Sigmoid colon (tissue), 7 donors: Measurements from ENCODE around the gene NR6A1. TPM values are rescaled to one million over a fixed set of nuclear protein-coding genes. Genes with fewer than 3 reads are reported as not detected.

Experiments used
- DNase-seq: peaks from one replicate; pipeline ENCODE4 v3.0.0-alpha.2; 2019
- H3K27ac ChIP-seq, 4 donors: fragments of 200-600 bp; sonication (generic); one replicate each; pipeline ENCODE4 v1.5.1; 2016 to 2019; ENCODE audit warnings: mild to moderate bottlenecking in 1 of 4
- H3K27me3 ChIP-seq, 3 donors: fragments of 200-600 bp; sonication (generic); one replicate each; pipeline ENCODE4 v1.5.1; 2019; ENCODE audit warnings: mild to moderate bottlenecking in 1 of 3
- H3K36me3 ChIP-seq, 4 donors: fragments of 200-600 bp; sonication (generic); one replicate each; pipeline ENCODE4 v1.5.1; 2016 to 2019
- H3K4me1 ChIP-seq, 4 donors: fragments of 200-600 bp; sonication (generic); one replicate each; pipeline ENCODE4 v1.5.1; 2017 to 2019
- H3K4me3 ChIP-seq, 4 donors: fragments of 200-600 bp; sonication (generic); one replicate each; pipeline ENCODE4 v1.5.1; 2017 to 2019; ENCODE audit warnings: mild to moderate bottlenecking in 2 of 4, moderate library complexity in 1 of 4
- H3K9me3 ChIP-seq, 4 donors: fragments of 200-600 bp in 3 of 4; sonication (generic) in 3 of 4; one replicate each; pipeline versions ENCODE4 v1.5.1 to v1.6.1; 2013 to 2019
- CTCF ChIP-seq, 4 experiments: fragments of 450-650 bp in 3 of 4; fragments of 200-600 bp in 1 of 4; IDR thresholded peaks; one replicate each; pipeline ENCODE4 v1.5.1; 2016 to 2019; ENCODE audit warnings: antibody characterized with exemption in 4 of 4, mild to moderate bottlenecking in 3 of 4, moderate library complexity in 2 of 4
- EP300 ChIP-seq, 4 donors: sonication (generic); formaldehyde crosslinking; IDR thresholded peaks; one replicate each; pipeline ENCODE4 v1.6.1; 2017; ENCODE audit warnings: antibody characterized with exemption in 4 of 4
- POLR2A ChIP-seq, 2 donors: fragments of 450-650 bp; IDR thresholded peaks; one replicate each; pipeline ENCODE4 v1.6.1; 2016; ENCODE audit warnings: antibody characterized with exemption in 2 of 2, mild to moderate bottlenecking in 2 of 2, moderate library complexity in 2 of 2
- POLR2AphosphoS5 ChIP-seq, 4 donors: sonication (generic); formaldehyde crosslinking; IDR thresholded peaks; one replicate each; pipeline ENCODE4 v1.6.1; 2017; ENCODE audit warnings: antibody characterized with exemption in 4 of 4
- WGBS, 2 donors: extraction: QIAGEN DNeasy Blood & Tissue Kit; methylation state at CpG; one replicate each; pipeline ENCODE4 v1.1.7; 2013; 5-methylcytosine and 5-hydroxymethylcytosine counted together
- intact Hi-C: fragments of 100-400 bp; cut with DNase I; formaldehyde crosslinking; loops from one replicate; pipeline ENCODE4 v1.15.1; 2023
- polyA plus RNA-seq, 3 donors: library from polyadenylated mRNA; stranded (reverse); fragments of 200-250 nt; gene quantifications; one replicate each; pipeline ENCODE4 v1.2.3, GENCODE V29; 2013
- total RNA-seq, 4 donors: library from RNA; depleted of rRNA; stranded (reverse); fragments of >200 nt; gene quantifications; one replicate each; pipeline ENCODE4 v1.1.0, GENCODE V29; 2016
- donor health status: healthy with polysubstance abuse.
- donor health status: Bipolar disorder and iron deficiency.
- donor health status: healthy.

Gene NR6A1
- total and polyA plus RNA-seq, 7 donors: 0.60 to 3.0 (median 1.8) TPM

GRCh38 chr9:124790801-124791505 is 19.8 kb upstream of the NR6A1 start:
- Histone ChIP-seq H3K9me3 (no peaks in the 10 kb centered on the region), H3K27ac (no peak overlapping the region), H3K4me3 (no peak overlapping the region), H3K27me3 (no peaks in the 10 kb centered on the region), H3K36me3 (peaks cover 0 to 33% (median 6%) of the 10 kb centered on the region in 4 donors), H3K4me1 (peaks cover 0 to 11% (median 4%) of the 10 kb centered on the region in 4 donors)
- 79 to 85% methylated on average over 5 of the region's 5 CpGs for WGBS, 2 donors
- DNase-seq: peak; percentile 49
- intact Hi-C loops: no loop called here
- TF ChIP-seq EP300 (IDR thresholded peaks at IDR 0.05) (no peak), POLR2A (IDR thresholded peaks at IDR 0.05) (no peak), CTCF (IDR thresholded peaks at IDR 0.05) (no peak), POLR2AphosphoS5 (IDR thresholded peaks at IDR 0.05) (no peak)

GRCh38 chr9:124790301-124790700 is 19.2 kb upstream of the NR6A1 start:
- DNase-seq: peak; percentile 21
- Histone ChIP-seq H3K27ac (no peak overlapping the region), H3K4me3 (no peak overlapping the region), H3K4me1 (peaks cover 0 to 8% (median 0%) of the 10 kb centered on the region in 4 donors), H3K36me3 (peaks cover 0 to 33% (median 6%) of the 10 kb centered on the region in 4 donors), H3K27me3 (no peaks in the 10 kb centered on the region), H3K9me3 (no peaks in the 10 kb centered on the region)
- intact Hi-C loops: no loop called here
- WGBS, 2 donors: 90 to 93% methylated on average over 8 of the region's 8 CpGs
- TF ChIP-seq POLR2A (IDR thresholded peaks at IDR 0.05): no peak
- no peak for TF ChIP-seq EP300 (IDR thresholded peaks at IDR 0.05)
- no peak for TF ChIP-seq CTCF (IDR thresholded peaks at IDR 0.05)
- TF ChIP-seq POLR2AphosphoS5 (IDR thresholded peaks at IDR 0.05): no peak

- no peak overlapping the region for H3K27ac ChIP-seq
- no peaks in the 10 kb centered on the region for H3K9me3 ChIP-seq
- DNase-seq: peak; percentile 26
- no peak for TF ChIP-seq POLR2A (IDR thresholded peaks at IDR 0.05)
- no peak for TF ChIP-seq EP300 (IDR thresholded peaks at IDR 0.05)
- no peak for TF ChIP-seq CTCF (IDR thresholded peaks at IDR 0.05)
- TF ChIP-seq POLR2AphosphoS5 (IDR thresholded peaks at IDR 0.05): no peak
- WGBS, 2 donors: 78 to 82% methylated on average over 2 of the region's 2 CpGs
- no peaks in the 10 kb centered on the region for H3K27me3 ChIP-seq
- intact Hi-C loops: no loop called here
- H3K36me3 ChIP-seq: peaks cover 0 to 33% (median 6%) of the 10 kb centered on the region in 4 donors
- peaks cover 0 to 9% (median under 1%) of the 10 kb centered on the region in 4 donors for H3K4me1 ChIP-seq
- no peak overlapping the region for H3K4me3 ChIP-seq
Observed at GRCh38 chr9:124789531-124789930, 18.4 kb upstream of the NR6A1 start.

- H3K4me3 ChIP-seq: no peak overlapping the region
- intact Hi-C loops: no loop called here
- no peaks in the 10 kb centered on the region for H3K27me3 ChIP-seq
- H3K27ac ChIP-seq: no peak overlapping the region
- TF ChIP-seq POLR2AphosphoS5 (IDR thresholded peaks at IDR 0.05) (no peak), CTCF (IDR thresholded peaks at IDR 0.05) (no peak), POLR2A (IDR thresholded peaks at IDR 0.05) (no peak), EP300 (IDR thresholded peaks at IDR 0.05) (no peak)
- no peaks in the 10 kb centered on the region for H3K9me3 ChIP-seq
- H3K36me3 ChIP-seq: peaks cover 0 to 33% (median 6%) of the 10 kb centered on the region in 4 donors
- peak; percentile 30 for DNase-seq
- 90 to 95% methylated on average over 3 of the region's 3 CpGs for WGBS, 2 donors
- H3K4me1 ChIP-seq: peaks cover 0 to 18% (median 4%) of the 10 kb centered on the region in 4 donors
Observed at GRCh38 chr9:124788542-124789217, 17.6 kb upstream of the NR6A1 start.
